ENCODE measurements around the gene TOGARAM2.

Gene TOGARAM2

DNA sequence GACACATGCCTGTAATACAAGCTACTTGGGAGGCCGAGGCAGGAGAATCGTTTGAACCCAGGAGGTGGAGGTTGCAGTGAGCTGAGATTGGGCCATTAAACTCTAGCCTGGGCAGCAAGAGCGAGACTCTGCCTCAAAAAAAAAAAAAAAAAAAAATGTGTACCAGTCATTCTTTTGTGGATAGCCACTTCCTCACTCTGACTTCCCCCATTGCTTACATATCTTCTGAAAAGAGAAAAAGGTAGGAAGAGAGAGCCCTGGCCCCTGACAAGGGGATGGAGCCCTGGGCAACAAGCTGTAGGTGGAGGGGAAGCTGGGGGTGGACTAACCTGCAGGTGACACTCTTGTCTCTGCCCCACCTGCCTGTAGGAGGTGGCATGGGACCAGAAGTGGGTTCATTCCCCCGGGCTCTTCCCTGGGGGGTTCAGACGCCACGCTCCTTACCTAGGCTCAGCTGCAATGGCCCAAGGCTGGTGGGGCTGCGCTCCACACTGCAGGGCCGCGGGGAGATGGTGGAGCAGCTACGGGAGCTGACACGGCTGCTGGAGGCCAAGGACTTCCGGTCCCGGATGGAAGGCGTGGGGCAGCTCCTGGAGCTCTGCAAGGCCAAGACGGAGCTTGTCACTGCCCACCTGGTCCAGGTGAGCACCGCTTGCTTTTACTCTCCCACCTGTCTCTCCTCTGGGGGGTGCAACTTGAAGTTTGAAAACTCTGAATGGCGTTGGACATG, 54.1 kb downstream of the TOGARAM2 start:
- Histone ChIP-seq H3K79me2 (ENCODE audit: low read length) (no peaks in the 10 kb centered on the region), H2AFZ (ENCODE audit: low read depth, low read length) (no peak overlapping the region), H3K4me1 (ENCODE audit: low read length) (0 out of 2 replicates have a peak, but pooled peaks cover 2% of the 10 kb centered on the region), H3K27me3 (ENCODE audit: low read depth, low read length) (peaks cover 16% of the 10 kb centered on the region), H3K27ac (ENCODE audit: low read length) (no peak overlapping the region), H3K9ac (ENCODE audit: low read length) (no peak overlapping the region), H3K4me3 (ENCODE audit: low read length) (no peak overlapping the region), H4K20me1 (ENCODE audit: insufficient read depth, low read length) (no peaks in the 10 kb centered on the region), H3K9me3 (ENCODE audit: insufficient read depth, low read length) (no peaks in the 10 kb centered on the region), H3K4me2 (ENCODE audit: low read length) (no peak overlapping the region), H3K36me3 (replicated peaks; ENCODE audit: low read depth, low read length) (no peaks in the 10 kb centered on the region)
- TF ChIP-seq, protein P1, sequence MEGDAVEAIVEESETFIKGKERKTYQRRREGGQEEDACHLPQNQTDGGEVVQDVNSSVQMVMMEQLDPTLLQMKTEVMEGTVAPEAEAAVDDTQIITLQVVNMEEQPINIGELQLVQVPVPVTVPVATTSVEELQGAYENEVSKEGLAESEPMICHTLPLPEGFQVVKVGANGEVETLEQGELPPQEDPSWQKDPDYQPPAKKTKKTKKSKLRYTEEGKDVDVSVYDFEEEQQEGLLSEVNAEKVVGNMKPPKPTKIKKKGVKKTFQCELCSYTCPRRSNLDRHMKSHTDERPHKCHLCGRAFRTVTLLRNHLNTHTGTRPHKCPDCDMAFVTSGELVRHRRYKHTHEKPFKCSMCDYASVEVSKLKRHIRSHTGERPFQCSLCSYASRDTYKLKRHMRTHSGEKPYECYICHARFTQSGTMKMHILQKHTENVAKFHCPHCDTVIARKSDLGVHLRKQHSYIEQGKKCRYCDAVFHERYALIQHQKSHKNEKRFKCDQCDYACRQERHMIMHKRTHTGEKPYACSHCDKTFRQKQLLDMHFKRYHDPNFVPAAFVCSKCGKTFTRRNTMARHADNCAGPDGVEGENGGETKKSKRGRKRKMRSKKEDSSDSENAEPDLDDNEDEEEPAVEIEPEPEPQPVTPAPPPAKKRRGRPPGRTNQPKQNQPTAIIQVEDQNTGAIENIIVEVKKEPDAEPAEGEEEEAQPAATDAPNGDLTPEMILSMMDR (IDR thresholded peaks at IDR 0.05; ENCODE audit: low read depth, low read length), result no peak
- no peak for TF ChIP-seq EZH2phosphoT487 (IDR thresholded peaks at IDR 0.05; ENCODE audit: low read depth)

DNA sequence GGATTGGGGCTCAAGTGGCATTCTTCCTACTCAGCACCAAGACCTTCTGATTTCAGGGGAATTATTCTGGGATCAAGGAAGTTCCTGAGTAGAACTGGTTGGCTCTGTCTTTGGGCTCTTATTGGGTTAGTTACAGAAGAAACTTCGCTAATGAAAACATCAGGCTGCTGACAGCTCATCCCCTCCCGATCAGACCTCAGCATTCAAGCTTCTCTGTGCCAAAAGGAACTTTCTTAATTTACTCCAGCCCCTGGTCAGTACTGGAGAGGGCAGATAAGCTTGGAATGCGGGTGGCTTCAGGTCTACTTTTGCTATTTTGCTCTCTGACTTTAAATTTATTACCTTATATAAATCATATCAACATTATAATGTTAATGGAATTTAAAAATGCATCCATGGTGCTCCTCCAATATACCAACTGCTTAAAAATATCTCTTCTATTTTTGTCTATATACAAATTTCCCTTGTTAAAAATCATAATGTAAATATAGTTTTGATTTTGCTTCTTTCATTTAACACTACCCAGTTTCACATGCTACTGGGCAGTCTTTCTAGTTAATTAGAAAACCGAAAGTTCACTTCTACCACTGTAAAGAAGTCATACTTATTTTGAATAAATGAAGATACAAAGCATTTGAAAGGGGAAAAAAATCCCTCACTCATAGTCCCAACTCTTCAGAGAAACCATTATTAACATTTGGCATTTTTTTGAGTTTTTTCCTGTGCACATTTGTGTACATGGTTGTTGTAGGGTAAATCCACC, 58.8 kb downstream of the TOGARAM2 start:
- Histone ChIP-seq H3K27ac (ENCODE audit: low read length) (no peak overlapping the region), H3K79me2 (ENCODE audit: low read length) (no peaks in the 10 kb centered on the region), H3K36me3 (replicated peaks; ENCODE audit: low read depth, low read length) (no peaks in the 10 kb centered on the region), H4K20me1 (ENCODE audit: insufficient read depth, low read length) (no peaks in the 10 kb centered on the region), H2AFZ (ENCODE audit: low read depth, low read length) (no peak overlapping the region), H3K4me1 (ENCODE audit: low read length) (0 out of 2 replicates have a peak, but pooled peaks cover 4% of the 10 kb centered on the region), H3K4me3 (ENCODE audit: low read length) (no peak overlapping the region), H3K27me3 (ENCODE audit: low read depth, low read length) (no peaks in the 10 kb centered on the region), H3K4me2 (ENCODE audit: low read length) (no peak overlapping the region), H3K9me3 (ENCODE audit: insufficient read depth, low read length) (no peaks in the 10 kb centered on the region), H3K9ac (ENCODE audit: low read length) (no peak overlapping the region)
- no peak for TF ChIP-seq EZH2phosphoT487 (IDR thresholded peaks at IDR 0.05; ENCODE audit: low read depth)
- TF ChIP-seq, protein P1 (IDR thresholded peaks at IDR 0.05; ENCODE audit: low read depth, low read length), result no peak

- Histone ChIP-seq H3K4me2 (ENCODE audit: low read length) (no peak overlapping the region), H3K9ac (ENCODE audit: low read length) (no peak overlapping the region), H3K27me3 (ENCODE audit: low read depth, low read length) (no peaks in the 10 kb centered on the region), H3K4me1 (ENCODE audit: low read length) (0 out of 2 replicates have a peak, but pooled peaks cover 4% of the 10 kb centered on the region), H3K4me3 (ENCODE audit: low read length) (no peak overlapping the region), H3K36me3 (replicated peaks; ENCODE audit: low read depth, low read length) (no peaks in the 10 kb centered on the region), H2AFZ (ENCODE audit: low read depth, low read length) (no peak overlapping the region), H3K79me2 (ENCODE audit: low read length) (no peaks in the 10 kb centered on the region), H4K20me1 (ENCODE audit: insufficient read depth, low read length) (no peaks in the 10 kb centered on the region), H3K9me3 (ENCODE audit: insufficient read depth, low read length) (no peaks in the 10 kb centered on the region), H3K27ac (ENCODE audit: low read length) (no peak overlapping the region)
- TF ChIP-seq, protein P1 (IDR thresholded peaks at IDR 0.05; ENCODE audit: low read depth, low read length), result no peak
- TF ChIP-seq EZH2phosphoT487 (IDR thresholded peaks at IDR 0.05; ENCODE audit: low read depth), result no peak
These were observed 59.5 kb downstream of the TOGARAM2 start for GRCh38 chr2:29040552-29040951.

DNA sequence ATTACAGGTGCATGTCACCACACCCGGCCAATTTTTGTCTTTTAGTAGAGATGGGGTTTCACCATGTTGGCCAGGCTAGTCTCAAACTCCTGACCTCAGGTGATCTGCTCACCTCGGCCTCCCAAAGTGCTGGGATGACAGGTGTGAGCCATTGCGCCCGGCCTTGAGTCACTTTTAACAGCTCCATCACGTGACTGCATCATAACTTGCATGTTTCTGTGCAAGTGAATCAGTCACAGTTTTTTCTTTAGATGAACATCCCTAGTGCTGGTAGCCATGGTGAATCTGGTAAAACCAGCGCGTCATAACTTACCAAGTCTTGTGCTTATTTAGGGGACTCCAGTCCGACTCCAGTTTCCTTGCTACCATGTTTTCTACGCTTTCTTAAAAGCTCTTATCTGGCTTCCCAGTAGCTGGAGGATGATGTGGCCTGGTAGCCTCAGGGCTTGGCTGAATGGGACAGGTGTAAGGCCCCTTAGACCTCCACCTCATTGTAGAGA, 60.1 kb downstream of the TOGARAM2 start:
- H3K4me2 ChIP-seq (ENCODE audit: low read length), result no peak overlapping the region
- H3K79me2 ChIP-seq (ENCODE audit: low read length), result no peaks in the 10 kb centered on the region
- H3K36me3 ChIP-seq (replicated peaks; ENCODE audit: low read depth, low read length), result no peaks in the 10 kb centered on the region
- H4K20me1 ChIP-seq (ENCODE audit: insufficient read depth, low read length), result no peaks in the 10 kb centered on the region
- no peak overlapping the region for H3K4me3 ChIP-seq (ENCODE audit: low read length)
- H3K27ac ChIP-seq (ENCODE audit: low read length), result no peak overlapping the region
- peaks cover 5% of the 10 kb centered on the region; the same call in 1 of the 2 replicates for H3K27me3 ChIP-seq (ENCODE audit: low read depth, low read length)
- no peaks in the 10 kb centered on the region for H3K9me3 ChIP-seq (ENCODE audit: insufficient read depth, low read length)
- H3K4me1 ChIP-seq (ENCODE audit: low read length), result 0 out of 2 replicates have a peak, but pooled peaks cover 4% of the 10 kb centered on the region
- no peak overlapping the region for H3K9ac ChIP-seq (ENCODE audit: low read length)
- TF ChIP-seq EZH2phosphoT487 (IDR thresholded peaks at IDR 0.05; ENCODE audit: low read depth), result no peak
- TF ChIP-seq, protein P1 (IDR thresholded peaks at IDR 0.05; ENCODE audit: low read depth, low read length), result no peak
- H2AFZ ChIP-seq (ENCODE audit: low read depth, low read length), result no peak overlapping the region

All from OCI-LY3 (cell line).